K562 (cell line): ENCODE data around the gene CASKIN1. TPM values are rescaled to one million over a fixed set of nuclear protein-coding genes. Genes with fewer than 3 reads are reported as not detected.

Experiments
- BACH1 ChIP-seq: fragments of 200-800 bp; sonication (Bioruptor generic); IDR thresholded peaks from 2 replicates; pipeline ENCODE4 v1.6.1; 2016; ENCODE audit warnings: missing genetic modification characterization, missing compliant biosample characterization
- ELK3 ChIP-seq: fragments of 450-650 bp; formaldehyde crosslinking; IDR thresholded peaks from 2 replicates; pipeline ENCODE4 v1.4.0; 2020; ENCODE audit warnings: mild to moderate bottlenecking
- LEF1 ChIP-seq: fragments of 450-650 bp; IDR thresholded peaks from 2 replicates; pipeline ENCODE4 v1.6.1; 2016; ENCODE audit warnings: mild to moderate bottlenecking
- MYC ChIP-seq, 2 experiments: fragments of 250-450 bp in 1 of 2; sonication (Bioruptor Pico) in 1 of 2; IDR thresholded peaks; 2 replicates each; pipeline versions ENCODE4 v1.5.1 to v1.6.1; 2012 to 2021; ENCODE audit warnings: low read depth in 2 of 2, borderline replicate concordance in 1 of 2, improper control_type of control experiment in 1 of 2, low read length in 1 of 2, mild to moderate bottlenecking in 1 of 2, moderate library complexity in 1 of 2
- POLR2A ChIP-seq: fragments of 450-650 bp; conservative IDR thresholded peaks from 2 replicates; pipeline ENCODE4 v1.6.1; 2016
- POLR2B ChIP-seq: fragments of 450-650 bp; IDR thresholded peaks from 2 replicates; pipeline ENCODE4 v1.6.1; 2018; ENCODE audit warnings: low read depth; ENCODE audit not compliant: partially characterized antibody
- SUPT5H ChIP-seq: fragments of 450-650 bp; IDR thresholded peaks from 2 replicates; pipeline ENCODE4 v1.6.1; 2016
- ZFP36 ChIP-seq: fragments of 150-350 bp; IDR thresholded peaks from 2 replicates; pipeline ENCODE4 v1.6.1; 2018; ENCODE audit warnings: low read length, low read depth; ENCODE audit not compliant: partially characterized antibody
- ZNF224 ChIP-seq: sonication (generic); formaldehyde crosslinking; IDR thresholded peaks from 2 replicates; pipeline ENCODE4 v1.8.0; 2022; ENCODE audit warnings: mild to moderate bottlenecking, missing genetic modification reagents
- polyA plus RNA-seq, 8 experiments: library from polyadenylated mRNA; depleted of rRNA in 4 of 8; stranded (reverse) in 5 of 8; unstranded in 3 of 8; fragments of >200 nt; fragmentation: Nextera tagmentation in 2 of 8; fragmentation: Illumina TruSeq in 1 of 8; extraction: Ambion mirVana in 2 of 8; extraction: Trizol in 1 of 8; gene quantifications; 2 replicates each; pipeline versions ENCODE4 v1.2.1 to v1.2.3, GENCODE V29; 2011 to 2014; ENCODE audit warnings: inconsistent platforms in 1 of 8, missing spikeins in 1 of 8
- total RNA-seq, 7 experiments: library from RNA; depleted of rRNA in 6 of 7; stranded (reverse); fragments of >200 nt in 6 of 7; fragmentation: Illumina TruSeq in 2 of 7; extraction: Trizol in 2 of 7; gene quantifications; 2 replicates each; pipeline versions ENCODE4 v1.2.1 to v1.2.3, GENCODE V29; 2011 to 2021; ENCODE audit warnings: low replicate concordance in 1 of 7

CASKIN1 gene
- total and polyA plus RNA-seq, 9 of the 15 experiments (the other 6 are each of a cell fraction or from before 2014, with no cell fraction given) = 0.15 to 4.5 (median 1.5) TPM; not detected in 2

- TF ChIP-seq MYC (IDR thresholded peaks at IDR 0.05; ENCODE audit: low read depth, low read length) (no peak), MYC (CRISPR knock-in tag; IDR thresholded peaks at IDR 0.05; ENCODE audit: borderline replicate concordance, low read depth) (no peak), SUPT5H (peak; percentile 57), ZNF224 (CRISPR knock-in tag) (no peak), BACH1 (tag) (no peak), ELK3 (CRISPR knock-in tag) (no peak), POLR2A (peak; percentile 63), ZFP36 (no peak), LEF1 (no peak), POLR2B (peak; percentile 34)
These were observed 15.5 kb upstream of the CASKIN1 start (continued) for GRCh38 chr16:2211923-2212347.
